PC-3 (cell line): ENCODE results near the gene CD79A.

ENCODE experiments used
- CTCF ChIP-seq: fragments of 300-600 bp; sonication (generic); conservative IDR thresholded peaks from 2 replicates; pipeline ENCODE4 v1.5.1; 2017; ENCODE audit warnings: antibody characterized with exemption, low read depth, mild to moderate bottlenecking, low read length
- EZH2phosphoT487 ChIP-seq: fragments of 300-600 bp; sonication (generic); IDR thresholded peaks from 2 replicates; pipeline ENCODE4 v1.6.1; 2018; ENCODE audit warnings: mild to moderate bottlenecking, antibody characterized with exemption, low read length, borderline replicate concordance

GRCh38 chr19:41886761-41887710 is 10.0 kb downstream of the CD79A start:
- TF ChIP-seq EZH2phosphoT487 (no peak), CTCF (no peak)
